Measurements from ENCODE around the gene FEM1A. TPM values are rescaled to one million over a fixed set of nuclear protein-coding genes. Genes with fewer than 3 reads are reported as not detected.
"Not testable (repeated sequence)": the region's sequence is repeated elsewhere in the genome, so short reads cannot be mapped to it uniquely, and the experiment has no call there.

FEM1A gene
- total RNA-seq, 2 experiments from 2014 or later = 10.2 to 10.3 TPM

- peak overlapping the region; percentile 57 for H3K4me3 Mint-ChIP-seq
- H3K36me3 Mint-ChIP-seq (ENCODE audit: low read depth) = peaks cover 19% of the 10 kb centered on the region
- no peaks in the 10 kb centered on the region for H3K27me3 Mint-ChIP-seq
- H3K9me3 Mint-ChIP-seq = no peaks in the 10 kb centered on the region
- H3K4me1 Mint-ChIP-seq = peaks cover 28% of the 10 kb centered on the region
- DNase-seq = no peak
- ChIA-PET CTCF (interaction anchor here (3.4 to 5.6 kb wide), 2 partner anchors 19 to 22 kb away, joined by 15 to 68 read pairs; no protein-coding TSS in a partner anchor), POLR2A (interaction anchor here (0.6 to 3.5 kb wide), 4 partner anchors 11 to 1456 kb away, joined by 3 to 24 read pairs (median 4); no protein-coding TSS in a partner anchor)
- peak overlapping the region; percentile 64 for H3K27ac Mint-ChIP-seq
Observed at GRCh38 chr19:4829001-4829712, 37.6 kb downstream of the FEM1A start.

DNA sequence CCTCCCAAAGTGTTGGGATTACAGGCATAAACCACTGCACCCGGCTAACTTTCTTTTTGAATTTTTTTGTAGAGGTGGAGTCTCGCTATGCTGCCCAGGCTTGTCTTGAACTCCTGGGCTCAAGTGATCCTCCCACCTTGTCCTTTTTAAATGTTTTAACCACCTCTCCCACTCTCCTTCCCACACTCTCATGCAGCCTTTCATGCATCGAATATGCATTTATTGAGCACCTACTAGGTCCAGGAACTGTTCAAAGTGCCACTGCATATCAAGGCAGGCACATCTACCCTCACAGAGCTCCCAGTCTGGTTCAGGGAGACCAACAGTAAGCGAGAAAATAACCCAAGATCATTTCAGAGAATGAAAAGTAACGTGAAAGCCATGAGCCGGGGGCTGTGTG is 38.8 kb downstream of the FEM1A start:
- Mint-ChIP-seq H3K36me3 (ENCODE audit: low read depth) (peaks cover 19% of the 10 kb centered on the region), H3K27me3 (no peaks in the 10 kb centered on the region), H3K4me3 (peak overlapping the region; percentile 94), H3K4me1 (peaks cover 28% of the 10 kb centered on the region), H3K9me3 (no peaks in the 10 kb centered on the region), H3K27ac (peak overlapping the region; percentile 90)
- DNase-seq = no peak
- CTCF ChIA-PET = interaction anchor here (0.6 to 5.6 kb wide), 6 partner anchors 10 to 42 kb away, joined by 3 to 68 read pairs (median 4); no protein-coding TSS in a partner anchor
- POLR2A ChIA-PET = interaction anchor here (0.6 to 3.5 kb wide), 9 partner anchors 10 to 85 kb away, joined by 3 to 24 read pairs (median 4); partner anchors contain the start of gene PLIN3

DNA sequence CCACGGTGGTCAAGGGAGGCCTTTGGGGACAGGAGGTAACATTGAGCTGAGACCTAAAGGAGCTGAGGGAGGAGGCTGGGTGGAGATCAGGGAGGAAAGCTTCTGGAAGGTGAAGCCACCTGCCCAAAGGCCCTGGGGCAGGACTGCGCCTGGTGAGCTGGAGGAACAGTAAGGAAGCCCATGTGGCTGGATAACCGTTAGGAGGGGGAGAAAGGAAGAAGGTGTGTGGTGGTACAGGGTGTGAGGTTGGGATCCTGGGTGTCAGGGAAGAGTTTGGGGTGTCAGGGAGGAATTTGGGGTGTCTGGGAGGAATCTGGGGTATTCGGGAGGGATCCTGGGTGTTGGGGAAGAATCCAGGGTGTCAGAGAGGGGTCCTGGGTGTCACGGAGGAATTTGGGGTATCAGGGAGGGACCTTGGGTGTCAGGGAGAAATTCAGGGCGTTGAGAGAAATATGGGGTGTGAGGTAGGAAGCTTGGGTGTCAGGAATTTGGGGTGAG is 39.3 kb downstream of the FEM1A start:
- H3K4me1 Mint-ChIP-seq = peaks cover 28% of the 10 kb centered on the region
- no peaks in the 10 kb centered on the region for H3K9me3 Mint-ChIP-seq
- ChIA-PET CTCF (interaction anchor here (0.6 to 5.6 kb wide), 6 partner anchors 10 to 42 kb away, joined by 3 to 68 read pairs (median 4); no protein-coding TSS in a partner anchor), POLR2A (interaction anchor here (0.7 to 3.5 kb wide), 10 partner anchors 9 to 84 kb away, joined by 3 to 24 read pairs (median 4); partner anchors contain the start of genes FEM1A and PLIN3)
- H3K4me3 Mint-ChIP-seq = peak overlapping the region; percentile 94
- H3K36me3 Mint-ChIP-seq (ENCODE audit: low read depth) = peaks cover 19% of the 10 kb centered on the region
- H3K27ac Mint-ChIP-seq = peak overlapping the region; percentile 90
- no peak for DNase-seq
- no peaks in the 10 kb centered on the region for H3K27me3 Mint-ChIP-seq

- DNase-seq = peak; percentile 77
- Mint-ChIP-seq H3K4me3 (peak within 1 kb of the TSS; percentile 94), H3K4me1 (peaks cover 28% of the 10 kb centered on the region), H3K9me3 (no peaks in the 10 kb centered on the region), H3K27me3 (no peaks in the 10 kb centered on the region), H3K36me3 (ENCODE audit: low read depth) (peaks cover 19% of the 10 kb centered on the region), H3K27ac (peak within 1 kb of the TSS; percentile 90)
- POLR2A ChIA-PET = interaction anchor here (0.7 to 3.5 kb wide), 9 partner anchors 8 to 83 kb away, joined by 3 to 24 read pairs (median 4); partner anchors contain the start of genes FEM1A and PLIN3
- CTCF ChIA-PET = interaction anchor here (0.6 to 5.6 kb wide), 4 partner anchors 18 to 41 kb away, joined by 3 to 68 read pairs (median 10); no protein-coding TSS in a partner anchor
Observed at GRCh38 chr19:4831304-4831978, 39.9 kb downstream of the FEM1A start, which contains the start of gene TICAM1. Gene TICAM1, minus strand, starts transcription at chr19:4831712. Its CDS starts 13,335 bp downstream, at chr19:4818377.

- ChIA-PET POLR2A (interaction anchor here (3.5 kb wide), 1 partner anchor 8 kb away, joined by 24 read pairs; no protein-coding TSS in a partner anchor), CTCF (interaction anchor here (3.4 kb wide), 1 partner anchor 19 kb away, joined by 15 read pairs; no protein-coding TSS in a partner anchor)
- Mint-ChIP-seq H3K4me3 (peak overlapping the region; percentile 94), H3K4me1 (peaks cover 28% of the 10 kb centered on the region), H3K27ac (peak overlapping the region; percentile 67), H3K36me3 (ENCODE audit: low read depth) (peaks cover 19% of the 10 kb centered on the region)
- H3K27me3 Mint-ChIP-seq, H3K9me3 Mint-ChIP-seq, DNase-seq: not testable (repeated sequence)
Observed at GRCh38 chr19:4831979-4832340, 40.4 kb downstream of the FEM1A start.

DNA sequence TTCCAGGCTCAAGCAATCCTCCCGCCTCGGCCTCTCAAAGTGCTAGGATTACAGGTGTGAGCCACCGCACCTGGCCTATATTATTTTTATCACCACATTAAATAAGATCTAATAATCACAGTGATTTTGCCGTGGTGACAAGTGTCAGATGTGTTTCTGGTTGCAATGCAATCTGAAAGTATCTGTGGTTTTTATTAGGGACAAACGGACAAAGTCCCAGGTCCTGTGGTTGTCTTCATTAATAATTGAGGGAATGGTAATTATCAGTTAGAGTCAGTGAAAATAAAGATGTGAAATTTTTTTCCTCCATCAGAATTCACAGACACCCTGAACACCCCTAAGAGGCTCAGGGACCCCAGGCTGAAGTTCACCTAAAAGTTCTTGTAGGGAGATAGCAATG is 41.2 kb downstream of the FEM1A start:
- Mint-ChIP-seq H3K36me3 (ENCODE audit: low read depth) (peaks cover 23% of the 10 kb centered on the region), H3K27ac (peak overlapping the region; percentile 34), H3K9me3 (no peaks in the 10 kb centered on the region), H3K4me3 (peak overlapping the region; percentile 56), H3K27me3 (no peaks in the 10 kb centered on the region), H3K4me1 (peaks cover 26% of the 10 kb centered on the region)
- POLR2A ChIA-PET = no interaction called here
- CTCF ChIA-PET = no interaction called here
- no peak for DNase-seq

DNA sequence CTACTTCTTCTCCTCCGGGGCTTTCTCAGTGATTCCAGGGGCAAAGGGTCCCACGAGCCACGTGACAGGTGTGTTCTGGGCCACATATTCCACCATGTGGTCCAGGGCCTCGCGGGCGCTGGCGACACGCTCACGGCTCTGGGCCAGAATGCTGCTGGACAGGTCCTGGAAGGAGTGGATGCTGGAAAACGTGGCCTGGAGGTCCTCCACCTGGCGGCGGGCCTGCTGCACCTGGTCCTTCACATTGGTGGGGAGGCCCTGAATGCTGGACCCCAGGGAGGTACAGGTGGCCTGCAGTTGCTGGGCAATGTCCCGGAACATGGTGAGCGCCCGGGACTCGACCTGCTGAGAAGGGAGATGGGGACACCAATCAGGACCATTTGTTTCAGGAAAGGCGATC is 47.7 kb downstream of the FEM1A start:
- no peak for DNase-seq
- ChIA-PET CTCF (interaction anchor here (1.6 to 2.0 kb wide), 2 partner anchors 12 to 31 kb away, joined by 4 to 12 read pairs; no protein-coding TSS in a partner anchor), POLR2A (interaction anchor here (2.1 kb wide), 1 partner anchor 8 kb away, joined by 24 read pairs; the partner anchor contains the start of gene TICAM1)
- Mint-ChIP-seq H3K27me3 (no peaks in the 10 kb centered on the region), H3K4me1 (peaks cover 22% of the 10 kb centered on the region), H3K27ac (peak overlapping the region; percentile 10), H3K4me3 (no peak overlapping the region), H3K36me3 (ENCODE audit: low read depth) (peaks cover 41% of the 10 kb centered on the region), H3K9me3 (no peaks in the 10 kb centered on the region)

GRCh38 chr19:4843647-4843965 is 52.1 kb downstream of the FEM1A start:
- Mint-ChIP-seq H3K36me3 (ENCODE audit: low read depth) (peaks cover 40% of the 10 kb centered on the region), H3K27me3 (no peaks in the 10 kb centered on the region), H3K9me3 (no peaks in the 10 kb centered on the region), H3K4me3 (no peak overlapping the region), H3K4me1 (peaks cover 22% of the 10 kb centered on the region), H3K27ac (no peak overlapping the region)
- DNase-seq = no peak
- CTCF ChIA-PET = interaction anchor here (1.0 to 14.4 kb wide), 3 partner anchors 8 to 36 kb away, joined by 3 to 264 read pairs (median 3); no protein-coding TSS in a partner anchor
- POLR2A ChIA-PET = interaction anchor here (1.1 kb wide), 2 partner anchors 13 to 51 kb away, joined by 3 to 4 read pairs; partner anchors contain the start of gene TICAM1

DNA sequence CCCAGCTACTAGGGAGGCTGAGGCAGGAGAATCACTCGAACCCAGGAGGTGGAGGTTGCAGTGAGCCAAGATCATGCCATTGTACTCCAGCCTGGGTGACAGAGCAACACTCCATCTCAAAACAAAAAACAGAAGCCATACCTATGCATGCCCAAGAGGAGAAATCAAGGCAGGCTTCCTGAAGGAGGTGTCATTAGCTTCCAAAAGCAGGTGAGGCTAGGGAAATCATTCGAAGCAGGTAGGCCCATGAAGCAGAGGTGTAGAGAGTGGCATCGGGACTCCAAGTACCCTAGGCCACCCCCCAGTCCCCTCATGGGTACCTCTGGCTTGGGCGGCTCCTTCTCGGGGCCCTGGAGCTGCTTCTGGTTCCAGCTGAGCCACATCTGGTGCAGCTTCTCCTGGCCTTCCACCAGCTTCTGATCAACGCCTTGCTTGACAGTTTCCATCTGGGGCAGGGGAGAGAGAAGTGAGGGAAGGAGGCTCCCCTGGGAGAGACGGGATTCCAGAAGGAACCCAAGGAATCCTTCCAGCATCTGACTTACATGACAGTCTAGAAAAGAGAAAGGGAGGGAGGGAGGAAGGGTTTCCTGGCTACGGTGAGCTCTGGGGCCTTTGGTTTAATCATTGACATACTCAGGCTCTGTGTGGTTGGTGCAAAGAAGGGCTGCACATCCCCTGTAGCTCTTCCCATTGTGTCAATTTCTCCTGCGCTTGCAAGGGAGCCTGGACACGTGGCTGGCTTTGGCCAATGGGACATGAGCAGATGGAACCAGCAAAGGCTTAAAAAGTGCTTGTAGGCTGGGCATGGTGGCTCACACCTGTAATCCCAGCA is 53.0 kb downstream of the FEM1A start:
- DNase-seq = no peak
- ChIA-PET CTCF (interaction anchor here (1.2 to 14.4 kb wide), 2 partner anchors 37 to 53 kb away, joined by 4 to 264 read pairs; partner anchors contain the start of gene FEM1A), POLR2A (interaction anchor here (1.1 kb wide), 1 partner anchor 52 kb away, joined by 3 read pairs; no protein-coding TSS in a partner anchor)
- Mint-ChIP-seq H3K9me3 (no peaks in the 10 kb centered on the region), H3K27ac (no peak overlapping the region), H3K4me1 (peaks cover 18% of the 10 kb centered on the region), H3K36me3 (ENCODE audit: low read depth) (peaks cover 33% of the 10 kb centered on the region), H3K4me3 (no peak overlapping the region), H3K27me3 (no peaks in the 10 kb centered on the region)

- peaks cover 26% of the 10 kb centered on the region for H3K36me3 Mint-ChIP-seq (ENCODE audit: low read depth)
Observed at GRCh38 chr19:4845975-4846374, 54.4 kb downstream of the FEM1A start.

GRCh38 chr19:4847190-4847973 is 55.8 kb downstream of the FEM1A start:
- no peak overlapping the region for H3K27ac Mint-ChIP-seq
- H3K4me1 Mint-ChIP-seq = peaks cover 2% of the 10 kb centered on the region
- CTCF ChIA-PET = interaction anchor here (1.0 to 14.4 kb wide), 2 partner anchors 40 to 64 kb away, joined by 3 to 264 read pairs; no protein-coding TSS in a partner anchor
- no peak for DNase-seq
- H3K9me3 Mint-ChIP-seq = no peaks in the 10 kb centered on the region
- no peak overlapping the region for H3K4me3 Mint-ChIP-seq
- no peaks in the 10 kb centered on the region for H3K27me3 Mint-ChIP-seq
- POLR2A ChIA-PET = no interaction called here
- H3K36me3 Mint-ChIP-seq (ENCODE audit: low read depth) = peaks cover 22% of the 10 kb centered on the region

More at GRCh38 chr19:4845975-4846374, 54.4 kb downstream of the FEM1A start:
- H3K27me3 Mint-ChIP-seq, DNase-seq, H3K4me3 Mint-ChIP-seq, H3K9me3 Mint-ChIP-seq, H3K4me1 Mint-ChIP-seq, H3K27ac Mint-ChIP-seq, POLR2A ChIA-PET: not testable (repeated sequence)
- CTCF ChIA-PET = interaction anchor here (14.4 kb wide), 1 partner anchor 39 kb away, joined by 264 read pairs; no protein-coding TSS in a partner anchor

All from activated CD4-positive, alpha-beta memory T cell treated with anti-CD3 and anti-CD28 coated beads, Interleukin-2, amount 10 ng/mL, durations not matched to agents 7 days and 5 days (primary cell).